CD4-positive, alpha-beta T cell treated with Interleukin-21 for 1 hour (primary cell): Measurements from ENCODE around the gene WIZ.
"Not testable (repeated sequence)": the region's sequence is repeated elsewhere in the genome, so short reads cannot be mapped to it uniquely, and the experiment has no call there.

Experiments used
- DNase-seq: peaks from one replicate; pipeline ENCODE4 v3.0.0-alpha.2; 2020

Gene WIZ

DNA sequence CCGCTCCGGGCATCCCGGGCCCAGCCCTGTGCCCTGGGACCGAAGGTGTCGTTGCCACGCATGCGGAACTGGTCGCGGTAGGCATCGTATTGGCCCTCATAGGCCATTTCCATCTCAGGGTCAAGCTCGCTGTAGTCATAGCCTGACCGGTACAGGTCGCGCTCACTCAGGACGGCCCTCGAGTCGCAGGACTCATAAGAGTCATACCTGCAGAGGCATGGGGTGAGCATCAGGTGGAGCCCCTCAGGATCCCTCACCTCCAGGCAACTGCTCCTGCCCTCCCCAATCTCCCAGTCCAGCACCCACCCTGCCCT, 48.4 kb downstream of the WIZ start:
- DNase-seq, result no peak

GRCh38 chr19:15400521-15401396, 49.0 kb downstream of the WIZ start:
- DNase-seq, result no peak

DNA sequence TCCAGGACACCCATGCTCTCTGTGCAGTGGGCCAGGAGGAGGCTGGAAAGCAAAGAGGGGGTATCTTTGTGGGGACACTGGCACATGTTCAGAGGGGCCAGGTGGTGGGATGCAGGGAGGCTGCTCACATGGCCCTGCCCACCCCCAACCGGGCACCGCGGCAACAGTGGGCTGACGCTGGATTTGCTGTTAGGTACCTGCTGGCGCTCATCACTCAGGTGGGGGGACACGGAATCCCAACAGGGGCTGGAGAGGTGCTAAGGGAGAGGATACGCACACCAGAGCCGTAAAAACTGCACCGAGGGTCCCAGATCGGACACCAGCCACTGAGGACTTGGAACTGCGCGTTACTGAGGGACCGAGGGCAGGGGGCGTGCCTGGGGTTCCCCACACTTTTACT, 50.1 kb downstream of the WIZ start:
- no peak for DNase-seq

GRCh38 chr19:15399234-15399515, 50.6 kb downstream of the WIZ start:
- DNase-seq, result no peak

DNA sequence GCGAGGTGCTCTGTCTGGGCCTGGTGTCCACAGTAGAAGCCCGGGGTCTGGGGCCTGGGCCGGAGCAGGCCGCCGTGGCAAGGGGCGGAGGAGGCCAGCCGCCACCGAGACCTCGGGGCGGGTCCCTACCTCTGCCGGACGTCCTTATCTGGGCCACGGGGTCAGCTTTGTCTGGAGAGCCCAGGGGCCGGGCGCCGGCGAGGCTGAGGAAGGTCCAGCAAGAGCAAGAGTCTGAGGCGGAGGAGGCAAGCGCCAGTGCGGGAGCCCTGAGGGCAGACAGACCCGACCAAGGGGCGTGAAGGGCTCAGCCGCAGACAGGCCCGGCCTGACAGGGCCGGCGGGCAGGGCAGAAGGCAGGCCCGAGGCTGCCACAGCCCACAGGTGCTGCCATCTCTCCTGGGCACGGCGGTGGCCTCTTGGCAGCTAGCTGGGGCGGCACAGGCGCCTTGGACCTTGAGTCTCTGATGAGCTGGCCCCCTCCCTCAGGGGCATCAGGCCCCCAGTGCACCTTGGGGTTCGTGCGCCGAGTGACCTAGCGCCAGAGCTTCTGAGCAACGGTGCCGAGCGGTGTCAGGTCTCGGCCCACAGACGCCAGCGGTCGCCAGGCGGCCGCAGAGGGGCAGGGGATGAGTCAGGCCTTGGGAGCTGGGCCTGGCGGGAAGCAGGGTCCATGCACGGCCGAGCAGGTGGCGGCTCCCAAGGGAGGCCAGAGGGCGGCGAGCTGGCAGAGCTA, 51.1 kb downstream of the WIZ start:
- DNase-seq, result no peak

- DNase-seq, result no peak
Observed at GRCh38 chr19:15397782-15398181, 52.0 kb downstream of the WIZ start.

DNA sequence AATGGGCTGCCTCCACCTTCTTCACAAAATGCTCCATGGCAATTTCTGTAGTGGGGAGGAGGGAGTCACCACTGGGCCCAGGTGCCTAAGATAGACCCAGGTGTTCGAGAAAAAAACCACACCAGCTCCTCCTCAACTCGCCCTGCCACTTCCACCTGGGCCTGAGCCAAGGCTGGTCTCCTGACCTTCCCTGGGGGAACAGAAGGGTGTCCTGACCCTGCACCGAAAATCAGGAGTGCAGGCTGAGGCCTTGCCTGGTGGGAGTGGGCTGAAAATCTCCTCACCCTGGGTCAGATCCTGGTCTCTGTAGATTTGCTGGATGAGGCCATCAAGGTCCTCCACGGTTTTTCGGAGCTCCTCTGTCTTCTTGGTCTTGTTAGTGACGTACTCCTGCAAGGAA, 52.5 kb downstream of the WIZ start:
- no peak for DNase-seq

DNA sequence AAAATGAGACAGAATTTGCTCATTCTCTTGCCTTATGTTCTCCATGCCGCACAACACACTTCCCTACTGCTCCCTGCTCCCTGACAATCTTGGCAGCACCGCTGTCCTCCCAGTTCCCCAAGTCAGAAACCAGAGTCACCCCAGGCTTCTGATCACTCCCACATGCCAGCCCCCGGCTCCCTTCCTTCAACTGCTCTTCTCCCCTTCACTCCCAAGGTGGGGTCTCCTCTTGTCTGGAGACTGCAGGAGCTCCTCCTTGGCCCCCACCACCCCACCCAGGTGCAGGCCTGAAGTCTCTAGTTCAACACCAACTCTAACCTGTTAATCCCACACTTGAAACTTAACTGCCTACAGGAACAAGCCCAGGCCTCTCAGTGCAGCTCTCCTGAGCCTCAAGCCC, 53.3 kb downstream of the WIZ start:
- no peak for DNase-seq

- not testable (repeated sequence) for DNase-seq
Observed at GRCh38 chr19:15395251-15395650, 54.5 kb downstream of the WIZ start.

DNA sequence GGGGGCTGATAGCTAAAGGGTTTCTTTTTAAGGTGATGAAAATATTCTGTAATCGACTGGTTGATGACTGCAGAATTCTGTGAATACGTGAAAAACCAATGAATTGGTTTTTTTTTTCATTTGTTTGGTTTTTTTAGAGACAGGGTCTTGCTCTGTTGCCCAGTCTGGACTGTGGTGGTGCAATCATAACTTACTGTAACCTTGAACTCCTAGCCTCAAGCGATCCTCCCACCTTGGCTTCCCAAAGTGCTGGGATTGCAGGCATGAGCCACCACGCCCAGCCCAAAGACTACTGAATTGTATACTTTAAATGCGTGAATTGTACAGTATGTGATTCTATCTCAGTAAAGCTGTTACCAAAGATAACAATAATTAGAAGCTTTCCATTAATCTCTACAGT, 55.3 kb downstream of the WIZ start:
- DNase-seq, result no peak

GRCh38 chr19:15393963-15394362, 55.8 kb downstream of the WIZ start:
- no peak for DNase-seq

- no peak for DNase-seq
Observed at GRCh38 chr19:15390814-15391213, 58.9 kb downstream of the WIZ start.

GRCh38 chr19:15381864-15382263, 67.9 kb downstream of the WIZ start:
- DNase-seq, result no peak

DNA sequence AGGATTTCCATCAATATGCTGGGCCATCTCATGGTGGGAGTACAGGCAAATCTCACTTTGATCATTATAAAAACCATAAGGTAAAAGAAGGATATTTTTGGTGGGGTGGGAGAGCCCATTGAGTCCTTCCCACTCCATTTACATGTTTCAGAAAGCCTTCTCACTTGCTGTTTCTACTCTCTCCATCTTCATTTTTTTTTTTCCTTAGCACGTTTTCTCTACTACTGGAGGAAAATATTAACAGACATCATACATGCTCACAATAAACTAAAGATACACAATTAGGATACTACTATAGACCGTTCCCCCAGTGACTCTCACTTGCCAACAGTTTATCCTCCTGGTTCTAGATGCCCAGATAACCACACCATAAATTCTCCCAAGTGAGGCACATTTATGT, 68.3 kb downstream of the WIZ start:
- DNase-seq, result no peak

- no peak for DNase-seq
Observed at GRCh38 chr19:15379999-15380647, 69.6 kb downstream of the WIZ start.

DNA sequence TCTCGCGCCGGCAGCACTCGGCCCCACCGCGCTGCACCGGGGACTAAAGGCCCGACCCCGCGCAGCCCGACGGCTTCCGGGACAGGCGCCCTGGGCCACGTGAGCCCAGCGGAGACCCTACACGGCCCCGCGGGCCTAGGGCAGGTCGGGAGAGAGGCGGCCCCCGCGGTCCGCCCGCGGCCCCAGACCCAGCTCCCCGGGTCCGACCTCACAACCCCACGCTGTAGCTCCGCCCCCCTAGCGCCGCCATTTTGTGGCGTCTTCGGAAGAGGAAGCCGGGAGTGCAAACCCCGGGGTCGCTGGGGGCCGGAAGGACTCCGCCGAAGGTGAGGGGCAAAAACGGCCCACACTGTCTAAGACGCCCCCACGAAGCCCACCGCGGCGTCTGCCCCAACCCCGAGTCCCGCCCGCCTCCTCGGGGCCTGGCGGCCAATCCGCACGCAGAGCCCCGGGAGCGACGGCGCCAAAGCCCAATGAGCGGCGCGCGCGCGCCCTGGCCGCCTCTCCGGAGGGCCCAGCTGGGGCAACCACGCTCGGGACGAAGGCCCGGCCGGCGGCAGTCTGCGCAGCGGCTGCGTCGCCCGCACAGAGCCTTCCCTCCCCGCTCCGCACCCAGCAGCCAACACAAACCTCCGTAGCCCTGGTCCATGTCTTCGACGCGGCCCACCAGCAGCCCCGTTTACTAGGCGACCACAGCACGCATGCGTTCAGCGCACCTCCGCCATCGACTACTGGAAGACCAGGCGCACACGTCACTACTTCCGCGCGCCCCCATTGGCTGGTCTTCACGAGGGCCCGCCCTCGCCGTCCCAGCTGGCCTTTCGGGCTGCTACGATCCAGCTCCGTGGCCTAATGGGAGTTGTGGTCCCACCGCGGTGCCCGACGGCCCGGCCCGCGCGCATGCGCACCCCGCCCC, 70.4 kb downstream of the WIZ start, which contains the start of gene AKAP8:
AKAP8 (minus strand) TSS at position 705 of the 916 bp plus-strand sequence; CDS start at position 649, 56 bp downstream.
- DNase-seq, result peak; percentile 99

GRCh38 chr19:15378534-15379082, 71.1 kb downstream of the WIZ start:
- peak; percentile 54 for DNase-seq

GRCh38 chr19:15374796-15375440, 74.8 kb downstream of the WIZ start:
- DNase-seq, result no peak

DNA sequence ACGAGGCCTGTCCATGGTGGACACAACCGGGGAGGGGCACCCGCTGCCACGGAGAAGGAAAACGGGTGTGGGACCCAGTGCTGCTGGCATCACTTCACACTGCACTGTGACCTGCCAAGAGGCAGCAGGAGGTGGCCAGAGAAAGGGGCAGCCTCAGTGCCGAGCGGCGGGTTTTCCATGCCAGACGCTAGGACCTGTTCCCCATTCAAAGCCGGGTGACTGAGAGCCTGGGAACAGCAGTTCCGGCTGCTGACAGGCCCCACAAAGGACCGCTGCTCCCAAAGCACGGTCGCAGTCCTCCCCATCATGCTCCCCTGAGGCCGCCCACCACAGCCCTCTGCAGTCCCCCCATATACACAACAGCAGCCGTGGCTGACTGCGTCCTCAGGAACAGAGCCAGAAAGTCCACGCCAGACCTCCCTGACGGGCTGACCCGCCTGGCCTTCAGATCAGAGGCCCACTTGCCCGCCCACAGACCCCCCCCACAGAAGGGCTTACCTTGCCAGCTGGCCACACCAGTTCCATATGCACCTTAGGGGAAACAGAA, 75.6 kb downstream of the WIZ start:
- no peak for DNase-seq

DNA sequence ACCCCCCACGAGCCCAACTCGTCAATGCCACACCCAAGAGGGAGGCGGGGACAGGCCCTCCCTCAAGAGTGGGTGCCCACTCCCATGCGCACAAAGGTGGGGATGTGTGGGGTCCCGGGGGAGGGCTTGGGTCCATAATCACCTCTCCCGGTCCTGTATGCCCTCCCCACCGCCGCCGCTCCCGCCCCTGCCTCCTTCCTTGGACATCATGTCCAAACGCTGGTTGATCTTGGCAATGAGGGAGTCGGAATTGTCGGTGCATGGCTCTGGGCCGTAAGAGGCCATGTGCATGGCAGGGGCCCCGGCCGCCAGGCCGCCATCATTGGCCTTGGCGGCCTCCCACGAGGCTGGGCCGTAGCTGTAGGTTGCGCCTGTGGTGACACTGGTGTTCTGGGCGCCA, 76.1 kb downstream of the WIZ start:
- DNase-seq, result no peak

- DNase-seq, result no peak
Observed at GRCh38 chr19:15372891-15373301, 76.9 kb downstream of the WIZ start.

DNA sequence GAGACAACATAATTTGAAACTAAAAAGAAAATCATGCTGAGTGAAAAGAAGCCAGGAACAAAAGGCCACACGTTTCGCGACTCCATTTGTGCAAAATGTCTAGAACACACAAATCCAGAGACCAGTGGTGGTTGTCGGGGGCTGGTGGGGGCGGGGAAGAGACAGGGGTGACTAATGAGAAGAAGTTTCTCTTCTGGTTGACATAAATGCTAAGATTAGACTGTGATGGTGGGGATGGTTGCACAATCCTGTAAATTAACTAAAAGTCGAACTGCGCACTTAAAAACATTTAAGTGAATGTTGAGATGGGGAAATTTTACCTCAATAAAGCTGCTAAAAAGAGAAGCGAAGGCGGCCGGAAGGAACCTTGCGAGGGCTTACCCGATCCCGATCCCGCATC, 77.3 kb downstream of the WIZ start:
- DNase-seq, result no peak
